ENCODE measurements around the gene MAPK1. TPM values are rescaled to one million over a fixed set of nuclear protein-coding genes. Genes with fewer than 3 reads are reported as not detected.

The MAPK1 gene
- total and polyA plus RNA-seq, 2 donors (not counting 3 experiments of a cell fraction or from before 2014, with no cell fraction given), result 50.9 to 163 TPM

DNA sequence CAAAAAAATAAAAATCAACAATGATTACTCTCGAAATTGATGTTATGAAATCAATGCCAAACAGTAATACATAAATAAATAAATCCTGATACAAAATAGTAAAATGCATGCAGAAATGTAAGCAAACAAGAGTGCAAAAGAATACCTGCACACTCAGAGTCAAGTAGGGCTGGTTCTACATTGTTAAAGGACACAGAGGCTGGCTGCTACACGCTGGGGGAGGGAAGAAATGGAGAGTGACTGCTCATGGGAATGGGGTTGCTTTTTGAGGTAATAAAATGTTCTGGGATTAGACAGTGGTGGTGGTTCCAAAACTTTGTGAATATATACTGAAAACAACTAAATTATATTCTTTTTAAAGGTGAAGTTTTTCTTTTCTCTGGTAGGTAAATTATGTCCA is 32.1 kb downstream of the MAPK1 start:
- intact Hi-C loops (cut with micrococcal nuclease) (no loop called here), dilution Hi-C loops (cut with MboI; ENCODE audit: extremely low pct_ligation_motif_present, low sequenced_read_pairs) (no loop called here)

More for the DNA sequence above, 32.1 kb downstream of the MAPK1 start:
- Histone ChIP-seq H3K4me1 (ENCODE audit: control insufficient read depth, extremely low read depth, insufficient read depth, low read length) (peaks cover 13% of the 10 kb centered on the region), H3K27ac (ENCODE audit: insufficient read depth, low read depth, low read length) (no peak overlapping the region), H3K4me3 (replicated peaks in 1 of 3; ENCODE audit: insufficient read depth in 1 of 3, low read depth in 1 of 3, low read length in 3 of 3) (no peak overlapping the region), H2AFZ (ENCODE audit: low read depth, low read length) (no peak overlapping the region), H3K9me3 (replicated peaks; ENCODE audit: control insufficient read depth, insufficient read depth, low read length) (no peaks in the 10 kb centered on the region), H3K27me3 (ENCODE audit: control insufficient read depth in 2 of 2, insufficient read depth in 2 of 2, low read length in 2 of 2) (no peaks in the 10 kb centered on the region), H3K79me2 (ENCODE audit: control insufficient read depth, insufficient read depth, low read length) (peaks cover 96% of the 10 kb centered on the region), H4K20me1 (replicated peaks; ENCODE audit: control insufficient read depth, extremely low read depth, insufficient read depth, low read length) (peaks cover 2% of the 10 kb centered on the region), H3K4me2 (ENCODE audit: insufficient read depth, low read length) (no peak overlapping the region), H3K9me1 (replicated peaks; ENCODE audit: control insufficient read depth, extremely low read depth, insufficient read depth, low read length) (no peaks in the 10 kb centered on the region), H3K9ac (replicated peaks; ENCODE audit: extremely low read depth, insufficient read depth, low read length) (no peak overlapping the region), H3K36me3 (ENCODE audit: control insufficient read depth in 2 of 2, extremely low read depth in 1 of 2, insufficient read depth in 2 of 2, low read length in 2 of 2) (peaks cover 0 to 3% of the 10 kb centered on the region in 2 experiments)
- FAIRE-seq (no peak), DNase-seq (ENCODE audit: low read depth, low spot score) (no peak)
- ChIA-PET CTCF (interaction anchor here (1.3 to 1.9 kb wide), 2 partner anchors 10 to 19 kb away, joined by 3 to 7 read pairs; no protein-coding TSS in a partner anchor), POLR2A (interaction anchor here (0.6 kb wide), 1 partner anchor 22 kb away, joined by 3 read pairs; no protein-coding TSS in a partner anchor)
- no TSS peak for BruUV-seq (replicated peaks)
- TF ChIP-seq MYC (IDR thresholded peaks at IDR 0.05; ENCODE audit: low read depth, low read length) (no peak), EZH2 (IDR thresholded peaks at IDR 0.05; ENCODE audit: borderline replicate concordance, low read depth, low read length, severe bottlenecking) (no peak), JUN (IDR thresholded peaks at IDR 0.05; ENCODE audit: borderline replicate concordance, insufficient read depth, insufficient read length, low read depth) (no peak), POLR2A (IDR thresholded peaks at IDR 0.05; ENCODE audit: low read depth, low read length) (no peak), POLR2AphosphoS5 (IDR thresholded peaks at IDR 0.05; ENCODE audit: insufficient read depth, low read depth, low read length) (no peak), FOS (IDR thresholded peaks at IDR 0.05; ENCODE audit: borderline replicate concordance, insufficient read depth, low read length) (no peak), GATA2 (IDR thresholded peaks at IDR 0.05; ENCODE audit: insufficient read depth, insufficient read length, low read depth, low read length) (no peak)
- TF ChIP-seq, protein P1, sequence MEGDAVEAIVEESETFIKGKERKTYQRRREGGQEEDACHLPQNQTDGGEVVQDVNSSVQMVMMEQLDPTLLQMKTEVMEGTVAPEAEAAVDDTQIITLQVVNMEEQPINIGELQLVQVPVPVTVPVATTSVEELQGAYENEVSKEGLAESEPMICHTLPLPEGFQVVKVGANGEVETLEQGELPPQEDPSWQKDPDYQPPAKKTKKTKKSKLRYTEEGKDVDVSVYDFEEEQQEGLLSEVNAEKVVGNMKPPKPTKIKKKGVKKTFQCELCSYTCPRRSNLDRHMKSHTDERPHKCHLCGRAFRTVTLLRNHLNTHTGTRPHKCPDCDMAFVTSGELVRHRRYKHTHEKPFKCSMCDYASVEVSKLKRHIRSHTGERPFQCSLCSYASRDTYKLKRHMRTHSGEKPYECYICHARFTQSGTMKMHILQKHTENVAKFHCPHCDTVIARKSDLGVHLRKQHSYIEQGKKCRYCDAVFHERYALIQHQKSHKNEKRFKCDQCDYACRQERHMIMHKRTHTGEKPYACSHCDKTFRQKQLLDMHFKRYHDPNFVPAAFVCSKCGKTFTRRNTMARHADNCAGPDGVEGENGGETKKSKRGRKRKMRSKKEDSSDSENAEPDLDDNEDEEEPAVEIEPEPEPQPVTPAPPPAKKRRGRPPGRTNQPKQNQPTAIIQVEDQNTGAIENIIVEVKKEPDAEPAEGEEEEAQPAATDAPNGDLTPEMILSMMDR (IDR thresholded peaks at IDR 0.05; ENCODE audit: extremely low read depth in 1 of 2, insufficient read depth in 1 of 2, low read depth in 1 of 2, low read length in 2 of 2), result no peak
- TF ChIP-seq, protein P2, sequence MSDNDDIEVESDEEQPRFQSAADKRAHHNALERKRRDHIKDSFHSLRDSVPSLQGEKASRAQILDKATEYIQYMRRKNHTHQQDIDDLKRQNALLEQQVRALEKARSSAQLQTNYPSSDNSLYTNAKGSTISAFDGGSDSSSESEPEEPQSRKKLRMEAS (IDR thresholded peaks at IDR 0.05; ENCODE audit: insufficient read depth, insufficient read length), result no peak

Measured in endothelial cell of umbilical vein (primary cell).